Measurements from ENCODE around the gene ULK4. TPM values are rescaled to one million over a fixed set of nuclear protein-coding genes. Genes with fewer than 3 reads are reported as not detected.

ULK4 gene
- total and polyA plus RNA-seq, 2 of the 8 experiments (the other 6 are each of a cell fraction or from before 2014, with no cell fraction given): 3.0 to 10.8 TPM

- H3K27ac ChIP-seq (ENCODE audit: low read depth, low read length): no peak overlapping the region
- no peak overlapping the region for H2BK5ac ChIP-seq (ENCODE audit: low read depth, low read length)
- H3K4ac ChIP-seq (replicated peaks; ENCODE audit: insufficient read length, low read depth, low read length): no peak overlapping the region
- no peak overlapping the region for H2BK120ac ChIP-seq (replicated peaks; ENCODE audit: low read depth, low read length)
- no peak overlapping the region for H4K91ac ChIP-seq (replicated peaks; ENCODE audit: insufficient read length, low read length)
- no peak overlapping the region for H4K8ac ChIP-seq (ENCODE audit: extremely low read depth, insufficient read depth, low read length)
- no peak overlapping the region for H4K5ac ChIP-seq (ENCODE audit: insufficient read length, low read depth, low read length)
- no peaks in the 10 kb centered on the region for H3K4me1 ChIP-seq (replicated peaks in 1 of 4; ENCODE audit: control insufficient read depth in 3 of 4, insufficient read depth in 4 of 4, low read length in 3 of 4)
- H3K23me2 ChIP-seq (ENCODE audit: low read depth, low read length): no peaks in the 10 kb centered on the region
- H4K20me1 ChIP-seq (replicated peaks in 1 of 2; ENCODE audit: control insufficient read depth in 1 of 2, insufficient read depth in 2 of 2, low read length in 2 of 2): no peaks in the 10 kb centered on the region
- no peak overlapping the region for H2BK12ac ChIP-seq (ENCODE audit: low read depth, low read length)
- H3K79me2 ChIP-seq (ENCODE audit: control insufficient read depth in 1 of 2, insufficient read depth in 2 of 2, low read length in 2 of 2): no peaks in the 10 kb centered on the region
- no peak overlapping the region for H2AK5ac ChIP-seq (ENCODE audit: low read depth, low read length)
- FAIRE-seq: no peak
- POLR2A ChIA-PET (ENCODE audit: partially characterized antibody): no interaction called here
- H3K23ac ChIP-seq (ENCODE audit: insufficient read length): no peak overlapping the region
- H2AFZ ChIP-seq (ENCODE audit: low read length): no peak overlapping the region
- H3K9me3 ChIP-seq (ENCODE audit: insufficient read depth in 2 of 2, low read depth in 1 of 2, low read length in 1 of 2): no peaks in the 10 kb centered on the region
- WGBS, 2 experiments (ENCODE audit: extremely low coverage in 1 of 2, insufficient coverage in 1 of 2, insufficient read length in 1 of 2, insufficient replicate concordance in 2 of 2, low coverage in 1 of 2, low lambda C conversion rate in 2 of 2, missing lambda C conversion rate in 1 of 2): 90% methylated on average over 2 of the region's 2 CpGs; no CpG with 5 or more reads in 1 of the 2 experiments
- no peak overlapping the region for H3K14ac ChIP-seq (ENCODE audit: insufficient read length)
- no peaks in the 10 kb centered on the region for H3K27me3 ChIP-seq (replicated peaks in 1 of 4; ENCODE audit: control insufficient read depth in 3 of 4, extremely low read depth in 1 of 4, insufficient read depth in 3 of 4, low read length in 3 of 4)
- no peak overlapping the region for H2BK15ac ChIP-seq (ENCODE audit: low read length)
- no peak overlapping the region for H3K56ac ChIP-seq (replicated peaks; ENCODE audit: insufficient read length, low read depth, low read length)
- H2BK20ac ChIP-seq (ENCODE audit: low read length): no peak overlapping the region
- no peak for DNase-seq (ENCODE audit: low read depth in 1 of 2, low spot score in 2 of 2)
- CTCF ChIA-PET (ENCODE audit: partially characterized antibody): no interaction called here
- H3K36me3 ChIP-seq (ENCODE audit: control insufficient read depth in 2 of 4, insufficient read depth in 4 of 4, low read length in 3 of 4): no peaks in the 10 kb centered on the region
- no peak overlapping the region for H3K18ac ChIP-seq (ENCODE audit: extremely low read depth, low read length)
- no peak overlapping the region for H3K9ac ChIP-seq (replicated peaks in 1 of 4; ENCODE audit: extremely low read depth in 1 of 4, low read depth in 3 of 4, low read length in 3 of 4)
- H3K79me1 ChIP-seq (ENCODE audit: low read depth, low read length): no peaks in the 10 kb centered on the region
- H3K4me3 ChIP-seq (ENCODE audit: extremely low read depth in 1 of 4, insufficient read depth in 2 of 4, low read depth in 3 of 4, low read length in 4 of 4): no peak overlapping the region
- H3K4me2 ChIP-seq (ENCODE audit: insufficient read depth in 1 of 2, low read depth in 2 of 2, low read length in 2 of 2): no peak overlapping the region
- TF ChIP-seq PHF8 (conservative IDR thresholded peaks at IDR 0.05; ENCODE audit: low read depth, low read length) (no peak), TCF12 (IDR thresholded peaks at IDR 0.05; ENCODE audit: low read depth, low read length) (no peak), POU5F1 (IDR thresholded peaks at IDR 0.05; ENCODE audit: low read depth, low read length) (no peak), SIX5 (IDR thresholded peaks at IDR 0.05; ENCODE audit: low read depth, low read length) (no peak), EGR1 (IDR thresholded peaks at IDR 0.05; ENCODE audit: borderline replicate concordance, low read depth, low read length) (no peak), KDM1A (IDR thresholded peaks at IDR 0.05; ENCODE audit: borderline replicate concordance, low read length) (no peak), KDM4A (IDR thresholded peaks at IDR 0.05; ENCODE audit: low read depth, low read length, severe bottlenecking) (no peak), RFX5 (IDR thresholded peaks at IDR 0.05; ENCODE audit: borderline replicate concordance, low read depth, low read length) (no peak), CBX5 (IDR thresholded peaks at IDR 0.05; ENCODE audit: low read depth, low read length) (no peak)
Measured at GRCh38 chr3:41673650-41674049, 288.3 kb downstream of the ULK4 start.

Measured in H1 (cell line).